Ishikawa (cell line): ENCODE results near the gene GLOD5.

ENCODE experiments used
- CEBPB ChIP-seq: IDR thresholded peaks from 2 replicates; pipeline ENCODE4 v1.6.1; 2012
- CREB1 ChIP-seq: IDR thresholded peaks from 2 replicates; pipeline ENCODE4 v1.6.1; 2012; ENCODE audit warnings: low read depth
- EGR1 ChIP-seq: IDR thresholded peaks from 2 replicates; pipeline ENCODE4 v1.6.1; 2012
- EP300 ChIP-seq: IDR thresholded peaks from 2 replicates; pipeline ENCODE4 v1.6.1; 2012; ENCODE audit warnings: borderline replicate concordance
- FOXM1 ChIP-seq: IDR thresholded peaks from 2 replicates; pipeline ENCODE4 v1.6.1; 2012; ENCODE audit warnings: low read depth, borderline replicate concordance
- NFIC ChIP-seq: IDR thresholded peaks from 2 replicates; pipeline ENCODE4 v1.6.1; 2012
- REST ChIP-seq: IDR thresholded peaks from 2 replicates; pipeline ENCODE4 v1.6.1; 2012; ENCODE audit warnings: low read depth, mild to moderate bottlenecking
- TCF12 ChIP-seq: IDR thresholded peaks from 2 replicates; pipeline ENCODE4 v1.6.1; 2012; ENCODE audit warnings: low read depth
- TEAD4 ChIP-seq: IDR thresholded peaks from 2 replicates; pipeline ENCODE4 v1.6.1; 2012
- YY1 ChIP-seq: IDR thresholded peaks from 2 replicates; pipeline ENCODE4 v1.6.1; 2012; ENCODE audit warnings: low read depth
- ZBTB7A ChIP-seq: IDR thresholded peaks from 2 replicates; pipeline ENCODE4 v1.6.1; 2012; ENCODE audit warnings: low read depth
- TF ChIP-seq, protein P1 (sequence below): IDR thresholded peaks from 2 replicates; pipeline ENCODE4 v1.6.1; 2012

DNA sequence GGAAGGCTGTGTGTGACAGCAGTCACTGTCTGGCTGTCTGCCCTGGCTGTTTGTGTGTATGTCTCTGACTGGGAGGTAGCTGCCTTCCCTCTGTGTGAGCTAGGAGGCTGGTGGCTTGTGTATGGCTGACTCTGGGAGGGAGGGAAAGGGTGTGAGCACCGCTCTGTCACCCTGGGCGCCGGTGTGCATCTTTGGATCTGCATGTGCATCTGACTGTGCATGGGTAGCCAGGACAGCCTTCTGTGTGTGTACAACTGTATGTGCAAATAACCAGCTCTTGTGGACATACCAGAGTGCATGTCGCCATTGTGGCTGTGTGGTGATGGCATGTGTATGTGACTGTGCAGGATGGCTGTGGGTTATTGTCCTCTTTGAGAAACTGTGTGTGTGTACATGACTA, 57.3 kb downstream of the GLOD5 start:
- TF ChIP-seq EP300, result no peak
- TF ChIP-seq CEBPB, result no peak
- TF ChIP-seq ZBTB7A, result no peak
- TF ChIP-seq REST, result no peak
- TF ChIP-seq FOXM1, result no peak
- no peak for TF ChIP-seq TCF12
- TF ChIP-seq YY1, result no peak
- no peak for TF ChIP-seq EGR1
- no peak for TF ChIP-seq TEAD4
- no peak for TF ChIP-seq NFIC
- TF ChIP-seq CREB1, result no peak
- TF ChIP-seq, protein P1, sequence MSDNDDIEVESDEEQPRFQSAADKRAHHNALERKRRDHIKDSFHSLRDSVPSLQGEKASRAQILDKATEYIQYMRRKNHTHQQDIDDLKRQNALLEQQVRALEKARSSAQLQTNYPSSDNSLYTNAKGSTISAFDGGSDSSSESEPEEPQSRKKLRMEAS, result no peak
